Activated gamma-delta T cell (primary cell): ENCODE results near the gene NTRK3.

Source experiments
- DNase-seq: peaks from one replicate; lab custom pipeline; 2025; lab: John Stamatoyannopoulos, UW

Gene NTRK3

DNA sequence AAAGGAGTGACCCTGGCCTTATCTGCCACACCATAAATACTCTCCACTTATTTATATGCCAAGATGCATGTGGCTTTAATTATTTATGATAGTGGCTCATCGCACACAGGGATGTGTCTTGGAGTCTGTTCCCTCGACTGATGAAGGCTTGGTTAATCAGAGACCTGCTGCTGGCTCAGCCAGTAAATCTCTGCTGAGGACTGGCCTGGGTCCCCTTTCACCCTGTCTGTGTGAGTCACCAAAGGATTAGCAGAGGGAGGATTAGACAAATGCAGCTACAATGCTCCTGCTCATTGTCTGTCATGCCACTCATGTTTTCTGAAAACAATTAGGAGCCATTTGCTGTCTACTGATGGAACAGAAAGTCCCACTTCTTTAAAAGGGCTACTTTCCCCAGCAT is 226.8 kb downstream of the NTRK3 start:
- no peak for DNase-seq

DNA sequence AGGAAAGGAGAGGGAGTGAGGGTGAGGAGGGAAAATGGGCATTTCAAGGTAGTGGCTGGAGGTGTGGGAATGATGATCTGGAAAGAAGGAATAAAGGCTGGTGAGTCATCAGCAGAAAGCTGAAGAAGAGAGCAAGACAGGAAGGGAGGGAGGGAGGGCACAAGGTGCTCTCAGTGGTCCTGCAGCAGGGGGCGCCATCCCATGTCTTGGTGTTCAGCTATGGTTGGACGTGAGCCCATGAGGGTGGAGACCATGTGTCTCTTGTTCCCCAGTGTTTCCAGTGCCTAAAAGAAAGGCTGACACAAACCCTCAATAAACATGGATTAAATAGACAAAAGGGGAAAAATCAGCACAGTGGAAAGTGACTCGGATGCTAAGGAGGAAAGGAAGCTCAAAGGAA is 228.5 kb downstream of the NTRK3 start:
- no peak for DNase-seq

DNA sequence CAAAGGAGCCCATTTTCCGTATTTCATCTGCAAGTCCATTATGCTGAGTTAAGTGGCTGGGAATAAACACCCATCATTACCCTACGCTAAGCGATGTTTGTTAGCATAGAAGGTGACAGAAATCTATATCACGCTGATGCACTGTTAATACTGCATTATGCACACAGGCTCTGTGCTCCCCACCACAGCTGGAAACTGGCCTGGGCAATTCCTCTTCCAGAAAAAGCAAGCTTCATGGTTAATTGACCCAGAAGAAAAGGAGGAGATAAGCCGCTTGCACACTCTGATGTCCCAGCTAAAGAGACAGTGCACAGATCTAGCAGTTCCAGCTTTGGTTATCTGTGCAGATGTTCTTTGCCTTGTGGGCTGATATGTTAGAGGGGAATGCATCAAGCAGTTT is 232.6 kb downstream of the NTRK3 start:
- no peak for DNase-seq

DNA sequence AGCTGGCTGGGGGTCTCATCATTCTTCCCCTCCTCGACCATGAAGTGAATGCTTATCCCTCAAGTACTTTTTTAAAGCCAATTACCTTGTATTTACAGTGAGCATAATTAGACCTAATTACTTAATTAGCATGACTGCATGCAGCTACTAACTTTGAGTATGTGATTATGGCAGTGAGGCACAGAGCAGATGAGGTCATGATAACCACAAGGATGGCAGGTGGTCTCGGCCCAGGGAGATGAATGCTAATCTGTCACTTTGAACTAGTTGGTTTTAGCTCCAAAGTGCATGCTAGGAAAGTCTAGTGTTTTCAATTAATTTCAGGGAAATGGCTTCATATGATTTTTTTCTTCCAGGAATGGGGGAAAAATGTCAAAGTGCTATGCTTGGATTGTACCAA is 233.8 kb downstream of the NTRK3 start:
- no peak for DNase-seq

DNA sequence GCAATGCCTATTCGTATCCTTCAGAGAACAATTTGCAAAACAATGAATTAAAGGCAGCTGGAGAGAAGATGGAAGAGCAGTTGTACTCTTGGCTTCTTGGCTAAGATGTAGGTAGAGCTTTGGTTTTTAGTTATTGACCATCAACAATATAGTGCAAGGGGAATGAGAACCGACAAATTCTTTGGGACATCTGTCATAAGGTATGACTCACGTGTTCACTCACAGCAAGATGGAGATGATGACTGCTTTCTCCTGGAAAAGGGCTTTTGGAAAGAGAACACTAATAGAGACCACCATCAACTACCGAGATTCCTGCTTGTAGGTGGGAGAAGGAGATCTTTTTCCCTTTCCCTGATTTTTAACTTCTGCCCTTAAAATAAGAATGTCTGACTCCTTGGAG is 234.9 kb downstream of the NTRK3 start:
- DNase-seq: no peak

DNA sequence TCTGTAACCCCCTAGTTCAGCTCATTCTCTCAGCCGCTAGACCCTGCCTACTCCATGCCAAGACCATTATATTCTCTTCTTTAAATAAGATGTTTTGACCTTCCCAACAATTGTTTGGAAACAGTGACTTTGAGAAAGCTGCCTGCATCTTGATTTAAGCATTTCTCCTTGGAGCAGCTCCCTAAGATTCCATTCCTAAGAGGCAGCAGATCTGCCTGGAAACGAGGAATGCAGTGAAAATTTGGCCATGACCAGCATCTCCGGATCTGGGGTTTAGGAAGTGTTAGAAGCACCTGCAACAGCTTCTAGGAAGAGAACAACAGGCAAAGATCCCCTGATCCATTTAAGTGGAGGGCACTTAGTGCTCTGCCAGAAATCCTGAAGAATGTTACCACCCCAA is 235.7 kb downstream of the NTRK3 start:
- no peak for DNase-seq

DNA sequence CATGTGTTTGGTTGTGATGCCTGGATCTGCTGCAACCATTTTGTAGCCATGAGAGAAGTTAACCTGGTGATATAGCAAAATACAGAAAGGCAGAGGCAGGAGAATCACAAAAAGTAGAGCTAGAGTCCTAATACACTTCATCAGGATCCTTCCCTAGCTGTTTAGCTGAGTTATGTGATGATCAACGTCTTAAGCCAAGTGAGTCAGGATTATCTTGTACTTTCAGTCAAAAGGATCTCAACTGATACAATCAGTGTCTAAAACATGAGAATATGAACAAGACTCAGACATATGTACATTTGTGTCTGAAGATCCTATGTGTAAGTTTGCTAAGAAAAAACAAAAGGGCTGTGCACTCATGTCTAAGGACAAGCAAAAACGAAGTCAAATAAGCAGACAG is 236.9 kb downstream of the NTRK3 start:
- DNase-seq: no peak

DNA sequence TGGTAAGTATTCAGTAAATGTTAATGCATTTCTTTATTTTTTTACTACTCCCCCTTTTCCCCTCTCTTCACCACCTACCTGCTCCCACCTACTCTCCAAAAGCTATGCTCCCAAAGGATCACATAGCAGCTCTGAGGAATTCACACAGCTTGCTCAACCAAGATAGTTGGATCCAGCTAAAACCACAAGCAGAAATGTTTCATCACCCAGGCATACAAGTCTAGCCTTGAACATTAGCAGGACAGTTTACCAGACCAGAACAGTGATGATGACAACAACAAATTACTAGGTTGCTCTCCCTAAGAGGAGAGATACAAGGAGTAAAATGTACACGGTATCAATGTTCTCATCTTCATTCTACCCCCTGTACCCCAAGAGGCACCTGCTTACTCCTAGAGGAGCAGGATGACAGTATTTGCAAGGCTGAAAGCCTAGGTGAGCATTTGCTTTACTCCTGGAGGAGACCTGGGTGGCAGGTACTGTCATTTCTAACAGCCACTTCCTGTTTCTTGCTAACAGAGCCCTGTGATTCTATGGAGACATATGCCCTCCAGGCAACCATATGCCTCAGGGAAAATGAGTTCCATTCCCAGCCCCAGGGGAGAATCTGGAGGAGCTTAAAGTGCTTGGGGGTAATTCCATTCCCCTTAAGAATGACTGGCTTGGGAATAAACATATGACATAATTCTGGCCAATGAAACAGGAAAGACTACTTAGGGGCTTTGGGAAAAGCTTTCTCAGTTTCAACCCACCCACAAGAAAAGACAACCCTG is 237.5 kb downstream of the NTRK3 start:
- no peak for DNase-seq

DNA sequence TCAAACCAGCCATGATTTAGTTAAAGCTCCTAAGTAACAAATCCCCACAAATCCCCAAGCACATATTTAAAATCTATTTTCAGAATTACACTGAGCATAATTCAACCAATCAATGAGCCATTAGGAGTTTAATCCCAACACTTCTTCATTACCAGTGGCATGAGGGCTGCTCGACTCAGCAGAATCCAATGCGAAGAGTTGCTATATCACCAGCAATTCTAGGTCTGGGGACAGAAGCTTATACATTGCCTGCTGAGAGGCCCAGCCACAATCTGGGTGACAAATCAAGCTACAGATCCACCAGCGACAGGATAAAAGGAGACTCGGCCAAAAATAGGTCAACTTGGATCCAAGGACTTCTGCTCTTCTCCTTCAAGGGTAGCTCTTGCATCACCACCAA is 238.8 kb downstream of the NTRK3 start:
- DNase-seq: no peak

DNA sequence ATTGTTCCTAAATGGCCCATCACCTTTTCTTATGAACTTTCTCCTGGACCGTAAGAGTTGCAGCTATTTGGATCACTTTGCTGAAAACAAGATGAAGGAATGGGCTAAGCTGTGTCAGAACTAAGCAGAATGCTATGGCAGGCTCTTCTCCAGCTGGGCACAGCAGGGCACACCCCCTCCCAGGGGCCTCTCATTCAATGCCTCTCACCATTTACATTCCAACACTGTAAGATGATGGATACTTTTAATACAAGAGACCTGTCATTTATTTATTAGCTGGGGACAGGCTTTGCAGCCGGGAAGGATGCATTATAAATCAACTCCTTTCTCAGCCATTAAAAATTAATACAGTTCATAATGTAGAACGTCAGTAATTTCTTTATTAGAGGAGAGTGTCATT is 240.1 kb downstream of the NTRK3 start:
- no peak for DNase-seq

DNA sequence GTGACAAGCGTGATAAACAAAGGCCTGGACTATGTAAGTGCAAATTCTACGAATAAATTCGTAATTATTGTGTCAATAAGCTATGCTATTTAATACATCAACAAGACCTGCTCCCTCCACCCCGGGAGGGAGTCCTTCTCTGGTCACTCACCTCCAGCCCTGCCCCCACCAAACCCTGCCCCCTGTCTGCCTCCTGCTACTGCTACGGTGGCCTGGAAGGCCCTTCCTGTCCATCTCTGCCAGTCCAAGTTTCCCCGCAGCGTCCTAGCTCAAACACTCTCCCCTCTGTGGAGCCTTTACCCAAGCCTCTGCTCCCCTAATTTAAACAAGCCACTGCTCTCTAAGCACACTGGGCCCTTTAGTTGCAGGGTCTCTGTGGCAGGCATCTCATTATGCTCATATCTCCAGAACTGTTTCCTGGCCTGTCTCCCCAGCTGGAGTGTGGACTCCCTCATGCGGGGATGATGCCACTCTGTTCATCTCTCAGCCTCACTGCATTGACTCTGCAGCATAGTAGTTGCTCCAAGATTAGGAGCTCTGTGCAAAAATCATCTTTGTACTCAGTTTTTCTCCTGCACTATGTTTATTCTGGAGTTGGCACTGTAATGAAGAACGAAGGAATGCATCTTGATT is 241.2 kb downstream of the NTRK3 start:
- DNase-seq: no peak

DNA sequence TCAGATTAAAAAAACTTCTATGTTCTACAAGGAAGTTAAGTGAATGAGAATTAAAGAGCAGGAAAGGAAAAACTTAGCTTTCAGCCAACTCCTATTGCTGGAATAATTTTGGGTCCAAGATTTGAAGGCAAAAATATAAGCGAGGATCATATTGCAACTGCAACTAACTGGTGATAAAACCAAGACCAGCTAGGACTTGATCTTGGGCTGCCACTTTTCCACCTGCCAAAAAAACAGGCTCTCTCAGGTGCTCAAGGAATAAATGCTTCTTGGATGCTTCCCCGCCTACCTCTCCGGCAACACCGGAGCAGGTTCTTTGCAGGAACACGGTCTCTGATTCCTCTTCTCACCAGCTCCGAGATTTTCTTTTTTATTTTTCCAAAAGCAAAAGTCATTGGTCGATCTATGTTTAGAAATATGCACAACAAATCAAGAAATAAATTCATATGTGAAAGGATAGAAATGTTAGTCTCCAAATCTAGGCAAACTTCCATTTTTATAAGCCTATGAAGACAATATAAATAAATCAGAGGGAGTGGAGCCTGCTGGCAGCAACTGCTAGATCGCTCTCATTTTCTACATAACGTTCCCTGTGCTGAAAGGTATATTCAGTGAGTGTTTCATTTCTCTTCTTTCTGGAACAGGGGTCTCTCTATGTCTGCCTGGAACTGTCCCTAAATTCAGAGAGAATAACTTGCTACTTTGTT is 241.9 kb downstream of the NTRK3 start:
- no peak for DNase-seq

DNA sequence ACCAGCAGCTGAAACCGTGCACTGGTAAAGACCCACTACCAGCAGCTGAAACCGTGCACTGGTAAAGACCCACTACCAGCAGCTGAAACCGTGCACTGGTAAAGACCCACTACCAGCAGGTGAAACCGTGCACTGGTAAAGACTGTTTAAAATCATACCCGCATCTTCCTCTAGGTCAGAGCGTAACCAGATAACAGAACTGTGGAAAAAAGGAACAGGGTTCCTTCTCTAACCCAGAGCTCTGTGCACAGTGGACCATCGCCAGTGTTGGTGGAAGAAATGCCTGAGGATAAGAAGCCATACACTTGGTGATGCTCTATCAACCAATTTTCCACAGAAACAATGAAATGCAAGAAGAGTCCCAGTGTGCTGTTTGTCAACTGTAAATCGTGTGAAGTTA is 243.4 kb downstream of the NTRK3 start:
- DNase-seq: no peak

DNA sequence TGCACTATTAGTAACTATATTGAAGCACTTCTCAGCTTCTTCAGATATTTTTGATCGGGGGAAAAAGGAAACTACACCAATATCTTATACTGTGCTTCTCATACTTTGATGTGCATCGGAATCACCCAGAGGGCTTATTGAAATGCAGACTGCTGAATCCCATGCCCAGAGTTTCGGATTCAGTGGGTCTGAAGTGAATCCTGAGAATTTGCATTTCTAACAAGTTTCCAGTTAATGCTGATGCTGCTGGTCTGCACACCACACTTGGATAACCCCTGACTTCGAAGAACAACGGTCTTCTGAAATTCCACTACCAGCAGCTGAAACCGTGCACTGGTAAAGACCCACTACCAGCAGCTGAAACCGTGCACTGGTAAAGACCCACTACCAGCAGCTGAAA is 243.9 kb downstream of the NTRK3 start:
- DNase-seq: no peak

DNA sequence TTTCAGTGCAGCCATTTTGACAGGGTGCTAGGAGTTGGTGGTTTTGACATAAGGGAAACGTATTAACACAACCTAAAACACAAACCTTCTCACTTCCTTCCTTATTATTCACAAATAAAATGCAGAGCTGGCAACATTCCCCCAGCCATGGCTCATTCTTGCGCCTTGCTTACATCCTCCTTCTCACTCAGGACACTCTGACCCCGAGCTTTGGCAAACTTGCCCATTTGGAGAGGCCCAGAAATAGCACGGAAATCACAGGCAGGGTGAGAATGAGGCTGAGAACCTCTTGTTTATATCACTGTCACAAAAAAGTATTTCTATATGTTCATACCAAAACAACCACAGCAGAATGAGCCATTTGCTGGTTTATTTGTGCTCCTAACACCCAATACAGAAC is 244.3 kb downstream of the NTRK3 start:
- no peak for DNase-seq

DNA sequence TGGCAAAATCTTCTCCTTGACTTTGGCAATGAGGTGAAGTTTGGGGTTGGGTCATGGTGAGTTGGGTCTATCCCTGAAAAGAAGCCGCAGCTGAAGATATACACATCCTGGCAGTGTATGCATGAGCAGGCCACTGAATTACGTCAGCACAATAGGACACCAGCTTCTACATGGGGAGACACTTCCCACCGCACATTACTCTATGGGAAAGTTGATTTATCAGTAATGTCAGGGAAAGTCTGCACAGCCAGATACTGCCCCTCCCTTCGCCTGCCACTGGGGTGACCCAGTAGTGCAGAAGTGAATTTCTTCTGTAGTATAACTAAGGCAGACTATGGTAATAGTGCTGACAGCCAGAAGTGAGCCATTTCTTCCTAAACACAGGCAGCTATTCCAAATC is 245.0 kb downstream of the NTRK3 start:
- DNase-seq: no peak

DNA sequence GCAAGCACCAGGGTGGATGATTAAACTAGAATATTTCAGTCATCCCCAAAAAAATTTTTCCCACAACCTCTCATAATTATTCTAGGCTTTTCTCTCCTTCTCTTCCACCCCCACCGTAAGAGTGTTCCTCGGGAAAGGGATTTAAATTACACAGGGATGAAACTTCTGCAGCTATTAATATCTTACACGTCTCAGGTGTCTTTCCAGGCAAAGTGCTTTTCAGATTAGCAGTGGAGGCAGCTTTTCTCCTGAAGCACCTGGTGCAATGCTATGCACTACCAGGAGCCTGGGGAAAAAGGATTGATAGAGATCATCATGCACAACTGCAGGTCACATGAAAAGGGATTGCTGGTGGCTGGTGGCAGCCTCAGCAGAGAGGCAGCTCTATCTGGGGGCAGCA is 250.4 kb downstream of the NTRK3 start:
- DNase-seq: no peak

DNA sequence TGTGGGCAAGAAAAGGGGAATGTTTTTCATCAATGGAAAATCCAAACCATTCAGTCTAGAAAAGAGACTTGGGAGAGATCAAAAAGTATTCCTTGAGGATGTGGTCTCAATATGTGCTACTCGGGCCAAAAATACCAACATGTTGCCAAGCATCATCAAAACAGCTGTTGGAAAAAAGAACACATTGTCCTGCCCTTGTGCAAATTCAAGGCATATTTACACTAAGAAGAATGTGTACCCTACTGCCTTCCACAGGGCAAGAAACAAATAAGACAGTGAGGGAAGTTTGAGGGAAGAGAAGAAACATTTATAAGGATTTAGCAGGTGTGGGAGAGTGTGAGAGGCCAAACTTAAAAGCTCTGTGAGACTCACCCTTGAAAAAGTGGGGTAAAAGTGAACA is 252.1 kb downstream of the NTRK3 start:
- DNase-seq: no peak

DNA sequence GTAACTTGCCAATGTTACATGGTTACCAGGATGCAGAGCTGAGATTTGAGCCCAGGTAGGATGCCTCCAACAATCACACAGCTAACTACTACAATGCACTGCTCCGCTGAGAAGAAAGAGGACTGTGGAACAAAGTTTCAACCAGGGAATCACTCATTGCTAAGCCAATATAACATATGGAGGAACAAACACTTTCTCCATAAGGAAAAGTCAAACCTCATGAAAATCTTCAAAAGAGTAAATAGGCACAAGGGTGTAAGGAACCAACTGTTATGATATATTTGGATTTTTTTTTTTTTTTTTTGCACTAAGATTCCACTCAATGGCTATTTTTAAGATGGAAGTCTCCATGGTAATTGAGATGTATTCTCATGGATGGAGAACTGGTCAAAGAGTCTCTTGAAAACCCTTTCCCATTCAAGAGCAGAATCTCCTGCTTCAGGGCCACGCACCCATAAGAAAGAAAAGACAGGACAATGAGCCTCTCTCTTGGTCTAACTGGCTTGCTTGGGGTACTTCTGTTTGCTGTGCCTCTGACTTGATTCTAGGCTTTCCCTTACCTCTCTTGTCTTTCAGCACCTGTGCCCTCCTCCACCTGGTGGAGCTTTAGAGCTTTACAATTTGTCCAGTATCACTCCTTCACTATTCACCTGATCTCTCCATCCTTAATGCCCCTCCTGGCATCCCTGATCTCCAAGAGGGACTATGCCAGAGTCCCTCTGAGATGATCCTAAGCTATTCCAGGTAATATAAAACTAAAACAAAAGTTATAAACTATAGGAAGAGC is 252.8 kb downstream of the NTRK3 start:
- DNase-seq: no peak

DNA sequence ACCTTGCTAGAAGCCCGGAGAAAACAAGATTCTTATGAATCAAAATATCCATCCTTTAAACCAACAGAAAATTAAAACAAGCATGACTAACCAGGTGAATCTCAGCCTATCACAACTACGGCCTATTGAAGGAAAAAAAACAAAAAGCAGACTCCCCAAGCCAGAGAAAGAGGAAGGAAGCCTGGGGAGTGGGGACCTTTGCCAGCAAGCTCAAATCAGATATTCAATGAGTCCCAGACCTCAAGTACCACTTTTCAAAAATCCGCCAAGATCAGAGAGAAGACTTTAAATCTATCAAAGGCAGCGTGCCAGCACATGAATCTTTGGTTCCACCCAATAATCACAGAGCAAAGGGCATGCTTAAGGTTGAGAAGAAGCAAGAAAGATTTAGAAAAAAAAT is 253.8 kb downstream of the NTRK3 start:
- DNase-seq: no peak

DNA sequence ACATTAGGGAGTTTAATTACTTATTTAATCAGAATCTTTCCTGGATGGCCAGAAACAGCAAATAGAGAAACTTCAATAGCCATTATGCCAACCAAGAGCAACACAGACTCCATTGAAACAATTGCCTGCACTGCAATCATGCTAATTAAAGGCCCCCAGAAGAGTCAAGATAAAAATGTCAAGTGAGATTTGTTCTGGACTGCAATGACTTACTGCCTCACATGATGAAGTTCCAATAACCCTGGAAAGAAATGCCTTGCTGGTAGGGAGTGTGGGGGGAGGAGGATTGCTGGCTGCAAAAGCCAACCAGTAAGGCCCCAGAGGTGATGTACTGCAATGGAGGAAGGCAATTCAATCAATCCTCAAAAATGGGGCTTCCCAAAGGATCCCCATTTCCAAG is 257.9 kb downstream of the NTRK3 start:
- no peak for DNase-seq

DNA sequence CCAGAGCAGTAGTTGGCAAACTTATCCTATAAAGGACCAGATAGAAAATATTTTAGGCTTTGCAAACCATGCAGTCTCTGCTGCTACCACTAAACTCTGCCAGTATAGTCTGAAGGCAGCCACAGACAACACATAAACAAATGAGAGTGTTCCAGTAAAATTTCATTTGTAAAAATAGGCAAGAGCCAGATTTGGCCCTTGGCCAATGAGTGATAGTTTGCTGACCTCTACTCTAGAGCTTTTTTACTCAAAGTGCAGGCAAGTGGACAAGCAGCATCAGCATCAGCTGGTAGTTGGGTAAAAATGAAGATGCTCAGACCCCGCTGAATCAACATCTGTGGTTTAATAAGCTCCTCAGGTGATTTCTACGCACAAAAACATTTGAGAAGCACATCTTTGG is 269.8 kb downstream of the NTRK3 start:
- DNase-seq: no peak

DNA sequence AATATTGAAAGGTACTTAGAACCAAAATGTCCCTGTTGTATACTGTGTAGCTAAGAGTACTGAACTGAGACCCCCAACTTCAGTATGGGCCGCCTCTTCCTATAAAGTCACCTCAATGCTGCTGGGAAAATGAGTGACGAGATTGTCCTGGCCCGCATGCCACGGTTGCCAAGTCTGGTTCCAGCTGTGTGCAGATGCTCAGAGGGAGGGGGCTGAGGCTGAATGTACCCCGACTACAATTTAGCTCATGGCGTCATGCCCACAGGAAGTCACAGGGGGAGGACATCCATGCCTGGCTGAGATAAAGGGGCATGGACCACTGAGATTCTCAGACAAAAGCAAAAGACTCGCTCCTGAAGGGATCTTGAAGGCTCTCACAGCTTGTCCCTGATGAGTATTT is 271.1 kb downstream of the NTRK3 start:
- no peak for DNase-seq
